Measurements from ENCODE around the gene TSHZ2.

Gene TSHZ2

GRCh38 chr20:53382263-53382844 is 410.2 kb downstream of the TSHZ2 start:
- Histone ChIP-seq H3K27me3 (ENCODE audit: insufficient read depth, low read length) (no peaks in the 10 kb centered on the region), H3K79me2 (ENCODE audit: insufficient read depth, low read length) (no peaks in the 10 kb centered on the region), H3K36me3 (ENCODE audit: insufficient read depth, low read length) (no peaks in the 10 kb centered on the region), H3K4me2 (ENCODE audit: low read length) (no peak overlapping the region), H3K27ac (ENCODE audit: low read depth, low read length, poor library complexity, severe bottlenecking) (no peak overlapping the region), H3K4me3 (ENCODE audit: low read depth, low read length, poor library complexity, severe bottlenecking) (no peak overlapping the region), H4K20me1 (ENCODE audit: insufficient read depth, low read length) (no peaks in the 10 kb centered on the region), H3K9ac (ENCODE audit: low read length) (no peak overlapping the region), H3K9me3 (ENCODE audit: low read length) (no peaks in the 10 kb centered on the region), H3K4me1 (ENCODE audit: insufficient read depth, low read length, severe bottlenecking) (no peaks in the 10 kb centered on the region), H3F3A (ENCODE audit: insufficient read depth, low read length) (no peaks in the 10 kb centered on the region), H2AFZ (ENCODE audit: low read length) (no peak overlapping the region), H3K9me2 (ENCODE audit: low read depth, low read length) (no peaks in the 10 kb centered on the region)
- TF ChIP-seq EZH2 (IDR thresholded peaks at IDR 0.05; ENCODE audit: borderline replicate concordance, low read length) (no peak), CTCF (IDR thresholded peaks at IDR 0.05; ENCODE audit: low read length) (no peak)

GRCh38 chr20:53383916-53384315 is 411.8 kb downstream of the TSHZ2 start:
- H2AFZ ChIP-seq (ENCODE audit: low read length) = no peak overlapping the region
- no peak overlapping the region for H3K27ac ChIP-seq (ENCODE audit: low read depth, low read length, poor library complexity, severe bottlenecking)
- no peaks in the 10 kb centered on the region for H3K9me2 ChIP-seq (ENCODE audit: low read depth, low read length)
- H3K4me2 ChIP-seq (ENCODE audit: low read length) = no peak overlapping the region
- no peak overlapping the region for H3K4me3 ChIP-seq (ENCODE audit: low read depth, low read length, poor library complexity, severe bottlenecking)
- H3K27me3 ChIP-seq (ENCODE audit: insufficient read depth, low read length) = no peaks in the 10 kb centered on the region
- H3K79me2 ChIP-seq (ENCODE audit: insufficient read depth, low read length) = no peaks in the 10 kb centered on the region
- no peaks in the 10 kb centered on the region for H3K36me3 ChIP-seq (ENCODE audit: insufficient read depth, low read length)
- TF ChIP-seq CTCF (IDR thresholded peaks at IDR 0.05; ENCODE audit: low read length) (no peak), EZH2 (IDR thresholded peaks at IDR 0.05; ENCODE audit: borderline replicate concordance, low read length) (no peak)
- no peaks in the 10 kb centered on the region for H4K20me1 ChIP-seq (ENCODE audit: insufficient read depth, low read length)
- no peaks in the 10 kb centered on the region for H3K4me1 ChIP-seq (ENCODE audit: insufficient read depth, low read length, severe bottlenecking)
- no peak overlapping the region for H3K9ac ChIP-seq (ENCODE audit: low read length)
- H3K9me3 ChIP-seq (ENCODE audit: low read length) = no peaks in the 10 kb centered on the region
- no peaks in the 10 kb centered on the region for H3F3A ChIP-seq (ENCODE audit: insufficient read depth, low read length)

GRCh38 chr20:53384392-53384791 is 412.2 kb downstream of the TSHZ2 start:
- no peak overlapping the region for H3K4me2 ChIP-seq (ENCODE audit: low read length)
- H3K9me3 ChIP-seq (ENCODE audit: low read length) = no peaks in the 10 kb centered on the region
- no peaks in the 10 kb centered on the region for H3K36me3 ChIP-seq (ENCODE audit: insufficient read depth, low read length)
- H3K27me3 ChIP-seq (ENCODE audit: insufficient read depth, low read length) = no peaks in the 10 kb centered on the region
- H3F3A ChIP-seq (ENCODE audit: insufficient read depth, low read length) = no peaks in the 10 kb centered on the region
- TF ChIP-seq CTCF (IDR thresholded peaks at IDR 0.05; ENCODE audit: low read length) (no peak), EZH2 (IDR thresholded peaks at IDR 0.05; ENCODE audit: borderline replicate concordance, low read length) (no peak)
- no peaks in the 10 kb centered on the region for H4K20me1 ChIP-seq (ENCODE audit: insufficient read depth, low read length)
- H3K27ac ChIP-seq (ENCODE audit: low read depth, low read length, poor library complexity, severe bottlenecking) = no peak overlapping the region
- no peak overlapping the region for H3K9ac ChIP-seq (ENCODE audit: low read length)
- no peak overlapping the region for H3K4me3 ChIP-seq (ENCODE audit: low read depth, low read length, poor library complexity, severe bottlenecking)
- H3K79me2 ChIP-seq (ENCODE audit: insufficient read depth, low read length) = no peaks in the 10 kb centered on the region
- no peak overlapping the region for H2AFZ ChIP-seq (ENCODE audit: low read length)
- H3K4me1 ChIP-seq (ENCODE audit: insufficient read depth, low read length, severe bottlenecking) = no peaks in the 10 kb centered on the region
- no peaks in the 10 kb centered on the region for H3K9me2 ChIP-seq (ENCODE audit: low read depth, low read length)

All from OCI-LY1 (cell line).